Astrocyte (in vitro differentiated cells and primary cell): ENCODE data around the gene CLDN4.

Experiments
- EZH2 ChIP-seq: IDR thresholded peaks from 2 replicates; pipeline ENCODE4 v1.6.1; 2012; ENCODE audit warnings: mild to moderate bottlenecking, low read length, inconsistent platforms; ENCODE audit not compliant: insufficient read depth
- TF ChIP-seq, protein P1 (sequence below): IDR thresholded peaks from 2 replicates; pipeline ENCODE4 v1.5.1; 2011; ENCODE audit warnings: low read depth, mild to moderate bottlenecking, inconsistent platforms, low read length, moderate library complexity; ENCODE audit not compliant: insufficient read depth

DNA sequence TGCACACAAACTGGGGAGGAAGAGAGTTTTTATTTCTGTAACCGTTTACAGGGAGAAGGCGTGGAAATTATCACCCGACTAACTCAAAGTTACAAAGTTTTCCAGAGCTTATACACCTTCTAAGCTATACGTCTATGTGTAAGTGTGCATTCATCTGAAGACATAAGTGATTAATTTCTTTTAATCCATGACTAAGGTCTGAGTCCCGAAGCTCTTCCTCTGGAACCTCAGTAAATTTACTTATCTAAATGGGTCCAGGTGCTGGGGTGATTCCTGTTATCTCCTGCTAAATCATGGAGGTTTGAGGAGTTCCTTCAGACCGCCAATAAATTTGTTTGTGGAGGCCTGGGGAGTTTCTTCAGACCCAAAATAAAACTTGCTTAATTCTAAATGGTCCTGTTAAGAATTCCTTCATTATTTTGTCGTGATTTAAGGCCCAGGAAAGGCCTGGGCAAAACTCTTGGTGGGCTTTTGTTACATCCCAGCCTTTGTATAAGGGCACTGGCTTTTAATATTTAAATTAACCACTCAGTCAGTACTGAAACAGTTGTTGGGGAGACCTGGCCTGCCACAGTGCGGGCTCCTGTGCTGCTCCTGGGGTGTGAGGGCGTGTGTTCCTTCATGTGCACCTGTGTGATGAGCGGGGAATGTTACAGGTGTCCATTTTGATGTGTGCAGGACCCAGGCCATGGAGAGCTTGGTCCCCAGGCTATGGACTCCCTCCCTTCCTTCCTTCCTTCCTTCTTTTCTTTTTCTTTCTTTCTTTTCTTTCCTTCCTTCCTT is 17.3 kb downstream of the CLDN4 start:
- TF ChIP-seq, protein P1, sequence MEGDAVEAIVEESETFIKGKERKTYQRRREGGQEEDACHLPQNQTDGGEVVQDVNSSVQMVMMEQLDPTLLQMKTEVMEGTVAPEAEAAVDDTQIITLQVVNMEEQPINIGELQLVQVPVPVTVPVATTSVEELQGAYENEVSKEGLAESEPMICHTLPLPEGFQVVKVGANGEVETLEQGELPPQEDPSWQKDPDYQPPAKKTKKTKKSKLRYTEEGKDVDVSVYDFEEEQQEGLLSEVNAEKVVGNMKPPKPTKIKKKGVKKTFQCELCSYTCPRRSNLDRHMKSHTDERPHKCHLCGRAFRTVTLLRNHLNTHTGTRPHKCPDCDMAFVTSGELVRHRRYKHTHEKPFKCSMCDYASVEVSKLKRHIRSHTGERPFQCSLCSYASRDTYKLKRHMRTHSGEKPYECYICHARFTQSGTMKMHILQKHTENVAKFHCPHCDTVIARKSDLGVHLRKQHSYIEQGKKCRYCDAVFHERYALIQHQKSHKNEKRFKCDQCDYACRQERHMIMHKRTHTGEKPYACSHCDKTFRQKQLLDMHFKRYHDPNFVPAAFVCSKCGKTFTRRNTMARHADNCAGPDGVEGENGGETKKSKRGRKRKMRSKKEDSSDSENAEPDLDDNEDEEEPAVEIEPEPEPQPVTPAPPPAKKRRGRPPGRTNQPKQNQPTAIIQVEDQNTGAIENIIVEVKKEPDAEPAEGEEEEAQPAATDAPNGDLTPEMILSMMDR = no peak
- TF ChIP-seq EZH2 = no peak
